HCT116 (cell line): Measurements from ENCODE around the gene C4orf36. TPM values are rescaled to one million over a fixed set of nuclear protein-coding genes. Genes with fewer than 3 reads are reported as not detected.
A peak's percentile ranks its signal among the peaks of the same experiment; 100 is the strongest.

ENCODE experiments used
- ATAC-seq: fragments of 200-7000 bp; cut with Tn5 transposase; 2 replicates; pipeline ENCODE4 v1.9.1; 2020; ENCODE audit warnings: mild to moderate bottlenecking, moderate library complexity
- BruUV-seq: library from RNA; stranded (reverse); fragments of 400-500 nt; replicated peaks from 2 replicates; lab custom pipeline; 2021; lab: Mats Ljungman, UMichigan
- CTCF ChIA-PET: fragments of 300-600 bp; sonication (Branson Sonifier 250); formaldehyde crosslinking; loops from one replicate; lab custom pipeline; 2021; ENCODE audit warnings: antibody characterized with exemption; lab: Charles Lee
- POLR2A ChIA-PET: fragments of 300-600, 350-600 bp; sonication (Branson Sonifier 250); formaldehyde crosslinking; loops from one replicate; lab custom pipeline; 2021; ENCODE audit warnings: antibody characterized with exemption; lab: Charles Lee
- RAD21 ChIA-PET, 2 experiments: fragments of 300-600 bp; sonication (Branson Sonifier 250); formaldehyde crosslinking; loops; one replicate each; lab custom pipeline; 2023; ENCODE audit warnings: low total read pairs in 2 of 2; ENCODE audit not compliant: uncharacterized antibody in 2 of 2, unreplicated experiment in 2 of 2, low non-redundant PET in 1 of 2; lab: Charles Lee
- DNase-seq: peaks from one replicate; pipeline ENCODE4 v3.0.0-alpha.2; 2010; ENCODE audit warnings: low read depth, low spot score
- H2AFZ ChIP-seq: fragments of 200-600 bp; shearing (Covaris generic), sonication (generic); 2 replicates; pipeline ENCODE4 v1.6.1; 2017; ENCODE audit warnings: low read depth, mixed run types, mixed read lengths, antibody characterized with exemption, low read length; ENCODE audit not compliant: poor library complexity, severe bottlenecking
- H3K27ac ChIP-seq: 2 replicates; pipeline ENCODE4 v1.5.1; 2012; ENCODE audit warnings: low read depth, low read length
- H3K27me3 ChIP-seq: fragments of 200-600 bp; sonication (generic); 2 replicates; pipeline ENCODE4 v1.6.1; 2016; ENCODE audit warnings: mixed run types, low read length, mixed read lengths; ENCODE audit not compliant: insufficient read depth
- H3K36me3 ChIP-seq, 2 experiments: fragments of 200-500 bp in 1 of 2; fragments of 200-600 bp in 1 of 2; sonication (Bioruptor generic) in 1 of 2; sonication (generic) in 1 of 2; 2 replicates each; pipeline versions ENCODE4 v1.5.1 to v1.6.1; 2014 to 2016; ENCODE audit warnings: low read length in 2 of 2, inconsistent platforms in 1 of 2, mixed read lengths in 1 of 2, mixed run types in 1 of 2; ENCODE audit not compliant: insufficient read depth in 2 of 2, control insufficient read depth in 1 of 2
- H3K4me1 ChIP-seq, 2 experiments: fragments of 200-600 bp in 1 of 2; sonication (generic) in 1 of 2; 2 replicates each; pipeline versions ENCODE4 v1.5.1 to v1.6.1; 2012 to 2017; ENCODE audit warnings: low read length in 2 of 2, inconsistent platforms in 1 of 2, mild to moderate bottlenecking in 1 of 2, mixed read lengths in 1 of 2, mixed run types in 1 of 2, moderate library complexity in 1 of 2; ENCODE audit not compliant: insufficient read depth in 2 of 2, control insufficient read depth in 1 of 2
- H3K4me2 ChIP-seq: fragments of 200-600 bp; sonication (generic); 2 replicates; pipeline ENCODE4 v1.6.1; 2017; ENCODE audit warnings: mixed run types, low read length, mixed read lengths
- H3K4me3 ChIP-seq, 2 experiments: fragments of 200-600 bp in 1 of 2; sonication (generic) in 1 of 2; replicated peaks in 1 of 2; 2 replicates each; pipeline ENCODE4 v1.5.1; 2011 to 2016; ENCODE audit warnings: low read length in 2 of 2, control low read depth in 1 of 2, low read depth in 1 of 2, mild to moderate bottlenecking in 1 of 2, mixed read lengths in 1 of 2, mixed run types in 1 of 2
- H3K79me2 ChIP-seq: fragments of 200-600 bp; sonication (generic); 2 replicates; pipeline ENCODE4 v1.6.1; 2017; ENCODE audit warnings: mild to moderate bottlenecking, mixed run types, low read length, moderate library complexity, mixed read lengths; ENCODE audit not compliant: insufficient read depth
- H3K9ac ChIP-seq: fragments of 200-600 bp; sonication (generic); 2 replicates; pipeline ENCODE4 v1.6.1; 2016; ENCODE audit warnings: low read length, mixed read lengths
- H3K9me2 ChIP-seq: fragments of 200-600 bp; sonication (generic), shearing (Covaris generic); 2 replicates; pipeline ENCODE4 v1.6.1; 2017; ENCODE audit warnings: mixed run types, mild to moderate bottlenecking, moderate library complexity; ENCODE audit not compliant: insufficient read depth
- H3K9me3 ChIP-seq, 2 experiments: fragments of 200-500 bp in 1 of 2; fragments of 200-600 bp in 1 of 2; sonication (Bioruptor generic) in 1 of 2; sonication (generic) in 1 of 2; 2 replicates each; pipeline ENCODE4 v1.6.1; 2014 to 2017; ENCODE audit warnings: low read length in 2 of 2, mixed read lengths in 2 of 2, inconsistent platforms in 1 of 2, low read depth in 1 of 2, mild to moderate bottlenecking in 1 of 2, mixed run types in 1 of 2, moderate library complexity in 1 of 2; ENCODE audit not compliant: control insufficient read depth in 1 of 2, insufficient read depth in 1 of 2
- H4K20me1 ChIP-seq: fragments of 200-600 bp; sonication (generic), shearing (Covaris generic); 2 replicates; pipeline ENCODE4 v1.6.1; 2017; ENCODE audit warnings: mixed run types, mild to moderate bottlenecking, moderate library complexity; ENCODE audit not compliant: insufficient read depth
- ATF3 ChIP-seq: IDR thresholded peaks from 2 replicates; pipeline ENCODE4 v1.6.1; 2012
- CBX3 ChIP-seq: IDR thresholded peaks from 2 replicates; pipeline ENCODE4 v1.6.1; 2012; ENCODE audit warnings: low read depth
- CTCF ChIP-seq, 3 experiments: fragments of 200-600 bp in 1 of 3; sonication (generic) in 1 of 3; IDR thresholded peaks in 2 of 3; conservative IDR thresholded peaks in 1 of 3; 2 replicates each; pipeline ENCODE4 v1.5.1; 2012 to 2017; ENCODE audit warnings: low read depth in 2 of 3, low read length in 2 of 3, antibody characterized with exemption in 1 of 3, borderline replicate concordance in 1 of 3, control low read depth in 1 of 3, mild to moderate bottlenecking in 1 of 3, mixed read lengths in 1 of 3, mixed run types in 1 of 3, moderate library complexity in 1 of 3; ENCODE audit not compliant: insufficient read depth in 1 of 3
- ELF1 ChIP-seq: IDR thresholded peaks from 2 replicates; pipeline ENCODE4 v1.6.1; 2012; ENCODE audit warnings: low read depth, borderline replicate concordance
- EZH2 ChIP-seq: fragments of 200-600 bp; sonication (generic); IDR thresholded peaks from 2 replicates; pipeline ENCODE4 v1.6.1; 2017; ENCODE audit warnings: antibody characterized with exemption, mixed run types
- EZH2phosphoT487 ChIP-seq: fragments of 200-600 bp; IDR thresholded peaks from 2 replicates; pipeline ENCODE4 v1.6.1; 2018; ENCODE audit warnings: antibody characterized with exemption, borderline replicate concordance
- JUND ChIP-seq: IDR thresholded peaks from 2 replicates; pipeline ENCODE4 v1.6.1; 2012
- MAX ChIP-seq: IDR thresholded peaks from 2 replicates; pipeline ENCODE4 v1.6.1; 2012
- POLR2A ChIP-seq: IDR thresholded peaks from 2 replicates; pipeline ENCODE4 v1.7.0; 2011; ENCODE audit warnings: borderline replicate concordance; ENCODE audit not compliant: insufficient read depth, insufficient read length; ENCODE audit errors: extremely low read depth
- POLR2AphosphoS5 ChIP-seq: IDR thresholded peaks from 2 replicates; pipeline ENCODE4 v1.6.1; 2011; ENCODE audit warnings: mild to moderate bottlenecking, low read depth, low read length, moderate library complexity
- RAD21 ChIP-seq: IDR thresholded peaks from 2 replicates; pipeline ENCODE4 v1.6.1; 2012; ENCODE audit warnings: low read depth, mild to moderate bottlenecking
- REST ChIP-seq: IDR thresholded peaks from 2 replicates; pipeline ENCODE4 v1.6.1; 2012; ENCODE audit warnings: low read depth
- SIN3A ChIP-seq: IDR thresholded peaks from 2 replicates; pipeline ENCODE4 v1.6.1; 2012; ENCODE audit warnings: low read depth
- SP1 ChIP-seq: IDR thresholded peaks from 2 replicates; pipeline ENCODE4 v1.6.1; 2012; ENCODE audit warnings: low read depth
- SRF ChIP-seq: IDR thresholded peaks from 2 replicates; pipeline ENCODE4 v1.6.1; 2012; ENCODE audit warnings: low read depth
- ZBTB33 ChIP-seq: IDR thresholded peaks from 2 replicates; pipeline ENCODE4 v1.6.1; 2011; ENCODE audit warnings: mild to moderate bottlenecking, low read length, moderate library complexity; ENCODE audit not compliant: insufficient replicate concordance; ENCODE audit errors: extremely low read depth
- ZFX ChIP-seq: fragments of 450-650 bp; IDR thresholded peaks from 2 replicates; pipeline ENCODE4 v1.6.1; 2017
- ZNF274 ChIP-seq: fragments of 200-500 bp; sonication (Bioruptor generic); IDR thresholded peaks from 2 replicates; pipeline ENCODE4 v1.6.1; 2014; ENCODE audit warnings: mild to moderate bottlenecking, low read depth, low read length, inconsistent platforms
- intact Hi-C: fragments of 100-400 bp; cut with micrococcal nuclease; formaldehyde crosslinking; loops from 2 replicates; pipeline ENCODE4 v1.10.0; 2022
- total RNA-seq: library from RNA; stranded (reverse); gene quantifications from one replicate; pipeline ENCODE4 v1.2.1, GENCODE V29; 2021; ENCODE audit not compliant: unreplicated experiment

The C4orf36 gene
- total RNA-seq, 1 experiment from 2014 or later: 1.8 TPM

GRCh38 chr4:86890790-86891189, 1.4 kb downstream of the C4orf36 start:
- no peaks in the 10 kb centered on the region for H3K9me3 ChIP-seq
- POLR2A ChIA-PET: no interaction called here

More at GRCh38 chr4:86890790-86891189, 1.4 kb downstream of the C4orf36 start:
- CTCF ChIA-PET: no interaction called here
- intact Hi-C loops: loop anchor here (2.0 to 10.0 kb wide), 4 partner anchors 60 to 1324 kb away; no protein-coding TSS in a partner anchor
- no peaks in the 10 kb centered on the region for H3K36me3 ChIP-seq
- ATAC-seq (no peak), DNase-seq (no peak)
- no peaks in the 10 kb centered on the region for H3K27me3 ChIP-seq
- no peaks in the 10 kb centered on the region for H3K9me2 ChIP-seq
- no peak overlapping the region for H3K27ac ChIP-seq
- H4K20me1 ChIP-seq: no peaks in the 10 kb centered on the region
- H2AFZ ChIP-seq: no peak overlapping the region
- TF ChIP-seq ZBTB33 (no peak), MAX (no peak), EZH2phosphoT487 (no peak), ELF1 (no peak), REST (no peak), SIN3A (no peak), RAD21 (no peak), CTCF (IDR thresholded peaks at IDR 0.05 in 2 of 3, conservative IDR thresholded peaks at IDR 0.05 in 1 of 3; ENCODE audit: borderline replicate concordance in 1 of 3, insufficient read depth in 1 of 3, low read depth in 2 of 3, low read length in 2 of 3) (no peak), SRF (no peak), EZH2 (no peak), POLR2A (no peak), JUND (no peak), POLR2AphosphoS5 (no peak), ZNF274 (no peak), ZFX (no peak), ATF3 (no peak), CBX3 (no peak), SP1 (no peak)
- H3K9ac ChIP-seq: no peak overlapping the region
- H3K4me1 ChIP-seq: peaks cover 10 to 31% of the 10 kb centered on the region in 2 experiments
- H3K79me2 ChIP-seq: no peaks in the 10 kb centered on the region
- H3K4me3 ChIP-seq: no peak overlapping the region
- BruUV-seq: no TSS peak
- peak overlapping the region; percentile 82 for H3K4me2 ChIP-seq
- RAD21 ChIA-PET: no interaction called here
